Chondrocyte (in vitro differentiated cells): ENCODE data around the gene ITSN1. TPM values are rescaled to one million over a fixed set of nuclear protein-coding genes. Genes with fewer than 3 reads are reported as not detected.

Experiments used
- DNase-seq: peaks from one replicate; pipeline ENCODE4 v3.0.0; 2021; ENCODE audit warnings: mixed read lengths, low spot score
- H3K27ac Mint-ChIP-seq: one replicate; pipeline ENCODE4 v1.8.0; 2021; ENCODE audit warnings: mild to moderate bottlenecking, moderate library complexity, mixed read lengths; ENCODE audit not compliant: unreplicated experiment
- H3K27me3 Mint-ChIP-seq: 2 replicates; pipeline ENCODE4 v1.8.0; 2021; ENCODE audit warnings: low read depth, mixed read lengths
- H3K36me3 Mint-ChIP-seq: 2 replicates; pipeline ENCODE4 v1.8.0; 2021; ENCODE audit warnings: low read depth, mixed read lengths
- H3K4me1 Mint-ChIP-seq: 2 replicates; pipeline ENCODE4 v1.8.0; 2021; ENCODE audit warnings: low read depth, mild to moderate bottlenecking, mixed read lengths
- H3K4me3 Mint-ChIP-seq: one replicate; pipeline ENCODE4 v1.8.0; 2021; ENCODE audit warnings: mild to moderate bottlenecking, moderate library complexity, mixed read lengths; ENCODE audit not compliant: unreplicated experiment
- H3K9me3 Mint-ChIP-seq: 2 replicates; pipeline ENCODE4 v1.8.0; 2021; ENCODE audit warnings: low read depth, mixed read lengths
- CTCF ChIP-seq: fragments of 200-600 bp; sonication (generic); IDR thresholded peaks from 2 replicates; pipeline ENCODE4 v1.5.0; 2021; ENCODE audit warnings: antibody characterized with exemption, mild to moderate bottlenecking, moderate library complexity
- total RNA-seq: library from RNA; stranded (reverse); gene quantifications from 3 replicates; pipeline ENCODE4 v1.2.1, GENCODE V29; 2021

ITSN1 gene
- total RNA-seq, 1 donor from 2014 or later = 29.8 TPM

GRCh38 chr21:33660406-33660805, 18.1 kb downstream of the ITSN1 start:
- TF ChIP-seq CTCF = no peak
- H3K4me1 Mint-ChIP-seq = peaks cover 33% of the 10 kb centered on the region
- H3K36me3 Mint-ChIP-seq = peaks cover 2% of the 10 kb centered on the region
- peak overlapping the region; percentile 63 for H3K27ac Mint-ChIP-seq
- H3K4me3 Mint-ChIP-seq = no peak overlapping the region
- no peaks in the 10 kb centered on the region for H3K27me3 Mint-ChIP-seq
- H3K9me3 Mint-ChIP-seq = peaks cover 6% of the 10 kb centered on the region
- DNase-seq = no peak

- Mint-ChIP-seq H3K9me3 (peaks cover 6% of the 10 kb centered on the region), H3K4me3 (no peak overlapping the region), H3K27me3 (no peaks in the 10 kb centered on the region), H3K4me1 (peaks cover 26% of the 10 kb centered on the region), H3K27ac (no peak overlapping the region), H3K36me3 (peaks cover 2% of the 10 kb centered on the region)
- DNase-seq = no peak
- no peak for TF ChIP-seq CTCF
These were observed 18.8 kb downstream of the ITSN1 start for GRCh38 chr21:33661146-33661545.

GRCh38 chr21:33662046-33662445, 19.7 kb downstream of the ITSN1 start:
- Mint-ChIP-seq H3K27me3 (no peaks in the 10 kb centered on the region), H3K36me3 (peaks cover 2% of the 10 kb centered on the region), H3K27ac (no peak overlapping the region), H3K4me3 (no peak overlapping the region), H3K9me3 (peaks cover 6% of the 10 kb centered on the region), H3K4me1 (peaks cover 22% of the 10 kb centered on the region)
- no peak for TF ChIP-seq CTCF
- no peak for DNase-seq

- Mint-ChIP-seq H3K27me3 (no peaks in the 10 kb centered on the region), H3K9me3 (peaks cover 6% of the 10 kb centered on the region), H3K4me3 (no peak overlapping the region), H3K36me3 (peaks cover 2% of the 10 kb centered on the region), H3K27ac (no peak overlapping the region), H3K4me1 (peaks cover 26% of the 10 kb centered on the region)
- no peak for DNase-seq
- no peak for TF ChIP-seq CTCF
These were observed 20.9 kb downstream of the ITSN1 start for GRCh38 chr21:33663241-33663640.

GRCh38 chr21:33664135-33664534, 21.8 kb downstream of the ITSN1 start:
- no peak for TF ChIP-seq CTCF
- no peak overlapping the region for H3K4me3 Mint-ChIP-seq
- no peak overlapping the region for H3K27ac Mint-ChIP-seq

More at GRCh38 chr21:33664135-33664534, 21.8 kb downstream of the ITSN1 start:
- H3K27me3 Mint-ChIP-seq = no peaks in the 10 kb centered on the region
- H3K36me3 Mint-ChIP-seq = peaks cover 2% of the 10 kb centered on the region
- peaks cover 6% of the 10 kb centered on the region for H3K9me3 Mint-ChIP-seq
- DNase-seq = no peak
- peaks cover 25% of the 10 kb centered on the region for H3K4me1 Mint-ChIP-seq
